Epidermal melanocyte (primary cell): ENCODE results near the gene PID1.

Experiments
- DNase-seq: peaks from one replicate; pipeline ENCODE4 v3.0.0; 2011; ENCODE audit warnings: low spot score; ENCODE audit not compliant: insufficient read length

PID1 gene

GRCh38 chr2:229261599-229261998 is 9.5 kb downstream of the PID1 start:
- DNase-seq = no peak

GRCh38 chr2:229261076-229261475 is 10.0 kb downstream of the PID1 start:
- DNase-seq = no peak

- DNase-seq = no peak
Measured at GRCh38 chr2:229257985-229258384, 13.1 kb downstream of the PID1 start.

GRCh38 chr2:229256376-229256775 is 14.7 kb downstream of the PID1 start:
- no peak for DNase-seq

- no peak for DNase-seq
Measured at GRCh38 chr2:229254206-229254605, 16.9 kb downstream of the PID1 start.

- DNase-seq = no peak
Measured at GRCh38 chr2:229252996-229253395, 18.1 kb downstream of the PID1 start.

GRCh38 chr2:229252280-229252679 is 18.8 kb downstream of the PID1 start:
- DNase-seq = no peak

- no peak for DNase-seq
Measured at GRCh38 chr2:229249536-229249935, 21.6 kb downstream of the PID1 start.

GRCh38 chr2:229246334-229246733 is 24.8 kb downstream of the PID1 start:
- no peak for DNase-seq

GRCh38 chr2:229244975-229245374 is 26.1 kb downstream of the PID1 start:
- DNase-seq = no peak

GRCh38 chr2:229243890-229244560 is 27.1 kb downstream of the PID1 start:
- no peak for DNase-seq

GRCh38 chr2:229240984-229241491 is 30.0 kb downstream of the PID1 start:
- no peak for DNase-seq

- no peak for DNase-seq
Measured at GRCh38 chr2:229239021-229239420, 32.1 kb downstream of the PID1 start.

- no peak for DNase-seq
Measured at GRCh38 chr2:229237270-229237669, 33.8 kb downstream of the PID1 start.

GRCh38 chr2:229235131-229235914 is 35.8 kb downstream of the PID1 start:
- DNase-seq = no peak

- no peak for DNase-seq
Measured at GRCh38 chr2:229231885-229232284, 39.2 kb downstream of the PID1 start.

- DNase-seq = no peak
Measured at GRCh38 chr2:229231328-229231868, 39.7 kb downstream of the PID1 start.

- no peak for DNase-seq
Measured at GRCh38 chr2:229230911-229231310, 40.2 kb downstream of the PID1 start.

GRCh38 chr2:229230256-229230655 is 40.8 kb downstream of the PID1 start:
- no peak for DNase-seq

- DNase-seq = no peak
Measured at GRCh38 chr2:229226382-229226781, 44.7 kb downstream of the PID1 start.

- no peak for DNase-seq
Measured at GRCh38 chr2:229223107-229223506, 48.0 kb downstream of the PID1 start.

GRCh38 chr2:229221641-229222040 is 49.4 kb downstream of the PID1 start:
- DNase-seq = no peak
